ENCODE results near the gene RBM47. TPM values are rescaled to one million over a fixed set of nuclear protein-coding genes. Genes with fewer than 3 reads are reported as not detected.

The RBM47 gene
- total and polyA plus RNA-seq, 9 of the 15 experiments (the other 6 are each of a cell fraction or from before 2014, with no cell fraction given) = 1.4 to 6.4 (median 3.3) TPM

DNA sequence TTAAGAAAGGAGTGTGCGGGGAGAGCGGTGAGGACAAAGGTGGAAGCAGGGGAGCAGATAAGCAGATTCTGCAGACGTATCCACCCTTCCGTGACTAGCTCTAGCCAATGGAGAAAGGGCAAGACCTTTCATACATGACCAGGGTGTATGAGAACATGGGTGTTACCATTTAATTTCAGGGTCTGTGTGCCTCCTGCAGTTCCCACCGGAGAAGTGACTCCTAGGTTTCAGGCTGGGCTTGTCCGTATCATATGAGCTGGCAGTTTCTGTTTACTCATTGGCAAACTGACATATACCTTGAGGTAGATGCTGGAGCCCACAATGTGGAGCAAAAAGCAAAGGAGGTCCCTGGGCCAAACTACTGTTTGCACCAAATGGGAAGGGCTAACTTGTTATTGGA lies 6.8 kb downstream of the RBM47 start:
- POLR2A ChIA-PET = no interaction called here
- Histone ChIP-seq H3K79me2 (ENCODE audit: control insufficient read depth, insufficient read depth, low read length) (no peaks in the 10 kb centered on the region), H3K4me3 (no peak overlapping the region), H3K9me1 (ENCODE audit: control insufficient read depth, insufficient read depth, low read length) (no peaks in the 10 kb centered on the region), H4K20me1 (replicated peaks; ENCODE audit: control insufficient read depth, insufficient read depth, low read length) (no peaks in the 10 kb centered on the region), H3K27me3 (ENCODE audit: control insufficient read depth in 2 of 2, insufficient read depth in 2 of 2, low read length in 2 of 2) (peaks cover 23 to 45% of the 10 kb centered on the region in 2 experiments), H3K4me1 (replicated peaks in 1 of 2; ENCODE audit: control insufficient read depth in 2 of 2, insufficient read depth in 2 of 2, low read length in 2 of 2) (no peaks in the 10 kb centered on the region; a peak in 1 of 5 replicates), H3K9ac (ENCODE audit: insufficient read depth in 1 of 2, low read depth in 2 of 2, low read length in 2 of 2) (no peak overlapping the region), H3K4me2 (ENCODE audit: insufficient read depth, low read length) (no peak overlapping the region), H3K9me3 (replicated peaks; ENCODE audit: control insufficient read depth, insufficient read depth, low read depth, low read length) (no peaks in the 10 kb centered on the region; the same call in 1 of the 2 replicates), H3K36me3 (ENCODE audit: control insufficient read depth, insufficient read depth, low read length) (no peaks in the 10 kb centered on the region), H2AFZ (ENCODE audit: low read depth, low read length) (no peak overlapping the region), H3K27ac (ENCODE audit: extremely low read depth, low read depth, low read length) (no peak overlapping the region)
- WGBS (ENCODE audit: insufficient coverage, low coverage, missing lambda C conversion rate) = 3% methylated on average over 6 of the region's 6 CpGs
- FAIRE-seq = no peak
- TF ChIP-seq TAF9B (IDR thresholded peaks at IDR 0.05; ENCODE audit: partially characterized antibody) = no peak
- TF ChIP-seq NCOA1 (IDR thresholded peaks at IDR 0.05; ENCODE audit: low read depth) = no peak
- no peak for TF ChIP-seq ZNF583 (CRISPR knock-in tag; IDR thresholded peaks at IDR 0.05)
- TF ChIP-seq ZNF785 (CRISPR knock-in tag; IDR thresholded peaks at IDR 0.05) = no peak
- in situ Hi-C loops (cut with MboI) = no loop called here
- DNase-seq (ENCODE audit: extremely low read depth in 1 of 4, low spot score in 3 of 4) = no peak
- intact Hi-C loops (cut with micrococcal nuclease) = no loop called here
- peak; percentile 46 for ATAC-seq
- CTCF ChIA-PET (ENCODE audit: low intra/inter-chr PET ratio) = no interaction called here
- BruUV-seq (replicated peaks) = no TSS peak

DNA sequence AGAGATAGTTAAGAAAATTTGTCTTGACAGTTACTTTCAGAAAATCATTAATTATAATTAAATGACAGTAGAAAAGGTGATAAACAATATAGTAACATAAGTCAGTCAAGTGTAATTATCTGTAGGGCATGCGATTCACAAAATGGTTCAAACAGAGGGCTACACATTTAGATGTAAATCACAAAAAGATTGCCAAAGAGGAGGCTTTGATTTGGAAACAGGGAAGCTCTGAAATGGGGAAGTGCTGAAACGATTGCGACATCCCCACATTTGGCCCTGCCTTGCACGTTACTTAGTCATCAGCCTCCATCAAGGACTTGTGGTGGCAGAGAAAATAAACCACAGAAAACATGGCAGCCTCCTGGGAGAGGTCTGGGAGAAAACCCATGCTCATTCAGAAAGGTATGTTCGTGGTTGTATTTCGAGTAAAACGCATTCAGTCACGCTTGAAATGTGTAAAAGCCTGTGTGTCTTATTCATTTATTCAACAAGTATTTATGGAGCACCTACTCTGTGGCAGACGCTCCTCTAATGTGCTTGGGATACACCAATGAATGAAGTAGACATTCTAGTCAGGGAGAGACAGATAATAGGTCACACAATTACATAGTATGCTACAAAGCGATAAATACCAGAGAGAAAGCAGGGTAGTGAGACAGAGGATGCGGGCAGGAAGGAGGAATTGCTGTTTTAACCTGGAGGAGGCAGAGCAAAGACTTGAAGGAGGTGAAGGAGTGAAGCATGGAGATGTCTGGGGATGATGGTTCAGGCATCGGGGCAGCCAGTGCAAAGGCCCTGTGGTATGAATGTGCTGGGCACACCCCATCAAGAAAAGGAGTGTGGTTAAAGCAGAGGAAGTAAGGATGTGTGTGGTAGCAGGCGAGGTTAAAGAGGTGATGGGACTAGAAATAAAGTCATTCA lies 7.8 kb downstream of the RBM47 start:
- no peaks in the 10 kb centered on the region for H4K20me1 ChIP-seq (replicated peaks; ENCODE audit: control insufficient read depth, insufficient read depth, low read length)
- H3K9me1 ChIP-seq (ENCODE audit: control insufficient read depth, insufficient read depth, low read length) = no peaks in the 10 kb centered on the region
- ATAC-seq (peak; percentile 87), DNase-seq (ENCODE audit: extremely low read depth in 1 of 4, low spot score in 3 of 4) (peak in 2 of 4 experiments; percentile 16 to 52), FAIRE-seq (peak; percentile 72)
- no peaks in the 10 kb centered on the region; a peak in 1 of 5 replicates for H3K4me1 ChIP-seq (replicated peaks in 1 of 2; ENCODE audit: control insufficient read depth in 2 of 2, insufficient read depth in 2 of 2, low read length in 2 of 2)
- in situ Hi-C loops (cut with MboI) = no loop called here
- H3K79me2 ChIP-seq (ENCODE audit: control insufficient read depth, insufficient read depth, low read length) = no peaks in the 10 kb centered on the region
- 5% methylated on average over 13 of the region's 13 CpGs for WGBS (ENCODE audit: insufficient coverage, low coverage, missing lambda C conversion rate)
- H3K36me3 ChIP-seq (ENCODE audit: control insufficient read depth, insufficient read depth, low read length) = no peaks in the 10 kb centered on the region
- ChIA-PET POLR2A (no interaction called here), CTCF (ENCODE audit: low intra/inter-chr PET ratio) (no interaction called here)
- no TSS peak for BruUV-seq (replicated peaks)
- peaks cover 17 to 47% of the 10 kb centered on the region in 2 experiments for H3K27me3 ChIP-seq (ENCODE audit: control insufficient read depth in 2 of 2, insufficient read depth in 2 of 2, low read length in 2 of 2)
- no peak overlapping the region for H3K4me2 ChIP-seq (ENCODE audit: insufficient read depth, low read length)
- intact Hi-C loops (cut with micrococcal nuclease) = no loop called here
- no peak overlapping the region for H3K9ac ChIP-seq (ENCODE audit: insufficient read depth in 1 of 2, low read depth in 2 of 2, low read length in 2 of 2)
- H2AFZ ChIP-seq (ENCODE audit: low read depth, low read length) = no peak overlapping the region
- no peak overlapping the region for H3K27ac ChIP-seq (ENCODE audit: extremely low read depth, low read depth, low read length)
- no peaks in the 10 kb centered on the region; the same call in 1 of the 2 replicates for H3K9me3 ChIP-seq (replicated peaks; ENCODE audit: control insufficient read depth, insufficient read depth, low read depth, low read length)
- no peak overlapping the region for H3K4me3 ChIP-seq
- TF ChIP-seq MEIS2 (IDR thresholded peaks at IDR 0.05; ENCODE audit: partially characterized antibody) = peak; percentile 61
- TF ChIP-seq, protein P1, sequence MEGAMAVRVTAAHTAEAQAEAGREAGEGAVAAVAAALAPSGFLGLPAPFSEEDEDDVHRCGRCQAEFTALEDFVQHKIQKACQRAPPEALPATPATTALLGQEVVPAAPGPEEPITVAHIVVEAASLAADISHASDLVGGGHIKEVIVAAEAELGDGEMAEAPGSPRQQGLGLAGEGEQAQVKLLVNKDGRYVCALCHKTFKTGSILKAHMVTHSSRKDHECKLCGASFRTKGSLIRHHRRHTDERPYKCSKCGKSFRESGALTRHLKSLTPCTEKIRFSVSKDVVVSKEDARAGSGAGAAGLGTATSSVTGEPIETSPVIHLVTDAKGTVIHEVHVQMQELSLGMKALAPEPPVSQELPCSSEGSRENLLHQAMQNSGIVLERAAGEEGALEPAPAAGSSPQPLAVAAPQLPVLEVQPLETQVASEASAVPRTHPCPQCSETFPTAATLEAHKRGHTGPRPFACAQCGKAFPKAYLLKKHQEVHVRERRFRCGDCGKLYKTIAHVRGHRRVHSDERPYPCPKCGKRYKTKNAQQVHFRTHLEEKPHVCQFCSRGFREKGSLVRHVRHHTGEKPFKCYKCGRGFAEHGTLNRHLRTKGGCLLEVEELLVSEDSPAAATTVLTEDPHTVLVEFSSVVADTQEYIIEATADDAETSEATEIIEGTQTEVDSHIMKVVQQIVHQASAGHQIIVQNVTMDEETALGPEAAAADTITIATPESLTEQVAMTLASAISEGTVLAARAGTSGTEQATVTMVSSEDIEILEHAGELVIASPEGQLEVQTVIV (CRISPR knock-in tag; IDR thresholded peaks at IDR 0.05; ENCODE audit: borderline replicate concordance) = no peak
- TF ChIP-seq, protein P2, sequence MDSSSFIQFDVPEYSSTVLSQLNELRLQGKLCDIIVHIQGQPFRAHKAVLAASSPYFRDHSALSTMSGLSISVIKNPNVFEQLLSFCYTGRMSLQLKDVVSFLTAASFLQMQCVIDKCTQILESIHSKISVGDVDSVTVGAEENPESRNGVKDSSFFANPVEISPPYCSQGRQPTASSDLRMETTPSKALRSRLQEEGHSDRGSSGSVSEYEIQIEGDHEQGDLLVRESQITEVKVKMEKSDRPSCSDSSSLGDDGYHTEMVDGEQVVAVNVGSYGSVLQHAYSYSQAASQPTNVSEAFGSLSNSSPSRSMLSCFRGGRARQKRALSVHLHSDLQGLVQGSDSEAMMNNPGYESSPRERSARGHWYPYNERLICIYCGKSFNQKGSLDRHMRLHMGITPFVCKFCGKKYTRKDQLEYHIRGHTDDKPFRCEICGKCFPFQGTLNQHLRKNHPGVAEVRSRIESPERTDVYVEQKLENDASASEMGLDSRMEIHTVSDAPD (CRISPR knock-in tag; IDR thresholded peaks at IDR 0.05) = no peak
- TF ChIP-seq CHCHD3 (CRISPR knock-in tag; IDR thresholded peaks at IDR 0.05) = no peak
- peak; percentile 65; the same call in 1 of the 2 replicates for TF ChIP-seq TEAD4 (IDR thresholded peaks at IDR 0.05; ENCODE audit: low read length)
- TF ChIP-seq TEAD4 (CRISPR knock-in tag; IDR thresholded peaks at IDR 0.05; ENCODE audit: borderline replicate concordance) = no peak
- peak; percentile 93 for TF ChIP-seq FOSL1 (tag; conservative IDR thresholded peaks at IDR 0.05)
- TF ChIP-seq CEBPB (tag; IDR thresholded peaks at IDR 0.05) = peak; percentile 100
